Mesenchymal stem cell (in vitro differentiated cells and primary cell): ENCODE results near the gene SUMO2.

Experiments
- DNase-seq: peaks from one replicate; pipeline ENCODE4 v3.0.0-alpha.2; 2013
- H2AFZ ChIP-seq: one replicate; pipeline ENCODE4 v1.6.1; 2013; ENCODE audit warnings: low read depth, mild to moderate bottlenecking, control low read depth, inconsistent platforms, low read length, moderate library complexity
- H2AK5ac ChIP-seq: 2 replicates; pipeline ENCODE4 v1.6.1; 2013; ENCODE audit warnings: low read length, moderate library complexity, mild to moderate bottlenecking, inconsistent platforms; ENCODE audit not compliant: severe bottlenecking
- H2BK120ac ChIP-seq: one replicate; pipeline ENCODE4 v1.6.1; 2013; ENCODE audit warnings: low read depth, mild to moderate bottlenecking, inconsistent platforms, low read length, moderate library complexity
- H2BK12ac ChIP-seq, 2 experiments: one replicate each; pipeline ENCODE4 v1.6.1; 2013; ENCODE audit warnings: inconsistent platforms in 2 of 2, low read length in 2 of 2, mild to moderate bottlenecking in 2 of 2, moderate library complexity in 2 of 2, control low read depth in 1 of 2
- H2BK15ac ChIP-seq: one replicate; pipeline ENCODE4 v1.6.1; 2013; ENCODE audit warnings: mild to moderate bottlenecking, low read depth, inconsistent platforms; ENCODE audit not compliant: poor library complexity, severe bottlenecking
- H2BK5ac ChIP-seq: 2 replicates; pipeline ENCODE4 v1.6.1; 2013; ENCODE audit warnings: low read depth, mild to moderate bottlenecking, low read length, control low read depth, inconsistent platforms; ENCODE audit not compliant: poor library complexity, severe bottlenecking
- H3K14ac ChIP-seq, 2 experiments: one replicate each; pipeline ENCODE4 v1.6.1; 2013; ENCODE audit warnings: inconsistent platforms in 2 of 2, low read length in 2 of 2, control low read depth in 1 of 2, mild to moderate bottlenecking in 1 of 2, moderate library complexity in 1 of 2
- H3K18ac ChIP-seq, 2 experiments: one replicate each; pipeline ENCODE4 v1.6.1; 2013; ENCODE audit warnings: inconsistent platforms in 2 of 2, low read length in 2 of 2, control low read depth in 1 of 2, low read depth in 1 of 2, mild to moderate bottlenecking in 1 of 2
- H3K23ac ChIP-seq, 2 experiments: one replicate each; pipeline ENCODE4 v1.6.1; 2013; ENCODE audit warnings: inconsistent platforms in 2 of 2, low read length in 2 of 2, mild to moderate bottlenecking in 2 of 2, moderate library complexity in 2 of 2, control low read depth in 1 of 2
- H3K27ac ChIP-seq: 2 replicates; pipeline ENCODE4 v1.5.1; 2013; ENCODE audit warnings: mild to moderate bottlenecking, moderate library complexity, low read length, control low read depth, inconsistent platforms; ENCODE audit not compliant: poor library complexity, severe bottlenecking
- H3K27me3 ChIP-seq, 2 experiments: 2 replicates each; pipeline versions ENCODE4 v1.6.1 to v1.7.0; 2013; ENCODE audit warnings: low read length in 2 of 2, mild to moderate bottlenecking in 2 of 2, moderate library complexity in 2 of 2, control low read depth in 1 of 2, inconsistent platforms in 1 of 2; ENCODE audit not compliant: control insufficient read depth in 1 of 2, insufficient read depth in 1 of 2
- H3K36me3 ChIP-seq, 2 experiments: 2 replicates each; pipeline versions ENCODE4 v1.6.1 to v1.7.0; 2013; ENCODE audit warnings: low read length in 2 of 2, control low read depth in 1 of 2, inconsistent platforms in 1 of 2, low read depth in 1 of 2, mild to moderate bottlenecking in 1 of 2; ENCODE audit not compliant: insufficient read depth in 2 of 2, control insufficient read depth in 1 of 2
- H3K4ac ChIP-seq, 2 experiments: one replicate each; pipeline ENCODE4 v1.6.1; 2013; ENCODE audit warnings: inconsistent platforms in 2 of 2, low read length in 2 of 2, mild to moderate bottlenecking in 2 of 2, moderate library complexity in 2 of 2, control low read depth in 1 of 2, low read depth in 1 of 2
- H3K4me1 ChIP-seq: 2 replicates; pipeline ENCODE4 v1.6.1; 2013; ENCODE audit warnings: low read depth, low read length, control low read depth; ENCODE audit not compliant: control insufficient read depth, insufficient read depth
- H3K4me2 ChIP-seq: 2 replicates; pipeline ENCODE4 v1.6.1; 2013; ENCODE audit warnings: low read length, mild to moderate bottlenecking, inconsistent platforms; ENCODE audit not compliant: poor library complexity, severe bottlenecking
- H3K4me3 ChIP-seq, 2 experiments: 2 replicates each; pipeline versions ENCODE4 v1.5.1 to v1.7.0; 2013; ENCODE audit warnings: low read length in 2 of 2, mild to moderate bottlenecking in 2 of 2, control low read depth in 1 of 2, low read depth in 1 of 2; ENCODE audit not compliant: insufficient read depth in 1 of 2
- H3K79me1 ChIP-seq: replicated peaks from 2 replicates; pipeline ENCODE4 v1.6.1; 2013; ENCODE audit warnings: mild to moderate bottlenecking, control low read depth, low read length, inconsistent platforms; ENCODE audit not compliant: poor library complexity, severe bottlenecking
- H3K9ac ChIP-seq: 2 replicates; pipeline ENCODE4 v1.7.0; 2013; ENCODE audit warnings: mild to moderate bottlenecking, low read length, moderate library complexity
- H3K9me3 ChIP-seq: 2 replicates; pipeline ENCODE4 v1.7.0; 2013; ENCODE audit warnings: mild to moderate bottlenecking, low read length; ENCODE audit not compliant: control insufficient read depth
- H4K8ac ChIP-seq: one replicate; pipeline ENCODE4 v1.6.1; 2013; ENCODE audit warnings: inconsistent platforms, mild to moderate bottlenecking, low read length, moderate library complexity
- H4K91ac ChIP-seq: one replicate; pipeline ENCODE4 v1.6.1; 2013; ENCODE audit warnings: mild to moderate bottlenecking, low read length, inconsistent platforms
- WGBS: methylation state at CpG from one replicate; pipeline ENCODE4 v1.1.7; 2013; ENCODE audit warnings: mixed read lengths; 5-methylcytosine and 5-hydroxymethylcytosine counted together

Gene SUMO2

DNA sequence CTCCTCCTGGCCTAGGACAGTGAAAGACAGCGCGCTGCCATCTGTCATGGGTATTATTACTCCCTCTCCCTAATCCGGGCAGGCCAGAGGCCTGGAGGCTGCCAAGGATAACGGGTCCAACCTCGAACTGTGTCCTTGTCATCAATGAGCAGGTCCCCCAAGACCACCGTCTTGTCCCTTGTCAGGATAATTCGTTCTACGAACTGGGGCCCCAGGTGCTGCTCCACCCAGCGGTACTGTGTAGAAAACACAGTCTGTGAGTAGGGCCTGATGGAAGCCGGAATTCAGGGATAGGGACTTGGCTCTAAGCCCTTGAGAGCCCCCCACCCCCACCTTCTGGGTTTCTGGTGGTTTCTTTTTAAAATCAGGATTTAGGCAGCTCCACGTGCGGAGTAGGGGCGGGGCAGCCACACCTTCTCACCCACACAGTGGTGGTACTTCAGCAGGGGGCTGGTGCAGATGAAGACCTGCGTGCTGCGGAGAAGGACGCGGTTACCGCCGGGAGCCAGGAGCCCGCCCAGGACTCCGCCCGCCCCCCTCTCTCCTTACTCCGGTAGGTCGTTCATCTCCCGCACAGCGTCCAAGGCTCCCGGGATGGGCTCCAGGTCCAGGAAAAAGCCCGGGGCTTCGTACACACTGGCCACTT lies 52.0 kb downstream of the SUMO2 start:
- Histone ChIP-seq H2AFZ (no peak overlapping the region), H3K27ac (peak overlapping the region; percentile 79), H3K4me3 (peak overlapping the region; percentile 67 to 82), H4K8ac (peak overlapping the region; percentile 67), H2BK120ac (peak overlapping the region; percentile 65), H3K4ac (peak overlapping the region; percentile 20 to 95), H3K27me3 (no peaks in the 10 kb centered on the region), H3K14ac (no peak overlapping the region), H3K9me3 (no peaks in the 10 kb centered on the region), H4K91ac (peak overlapping the region; percentile 35), H2BK12ac (no peak overlapping the region), H2BK5ac (no peak overlapping the region), H3K4me2 (peak overlapping the region; percentile 83), H3K18ac (peak overlapping the region; percentile 85 to 94), H3K23ac (no peak overlapping the region), H3K4me1 (peaks cover 12% of the 10 kb centered on the region), H3K36me3 (peaks cover 30 to 32% of the 10 kb centered on the region in 2 experiments), H2BK15ac (no peak overlapping the region), H2AK5ac (peak overlapping the region; percentile 7), H3K9ac (peak overlapping the region; percentile 95), H3K79me1 (peaks cover 9% of the 10 kb centered on the region)
- peak; percentile 81 for DNase-seq
- WGBS, result 12% methylated on average over 25 of the region's 29 CpGs

GRCh38 chr17:75130059-75130631 lies 52.6 kb downstream of the SUMO2 start:
- Histone ChIP-seq H2BK12ac (no peak overlapping the region), H2BK5ac (no peak overlapping the region), H3K4me3 (peak overlapping the region in 1 of 2 experiments; percentile 82), H3K14ac (no peak overlapping the region), H3K4me2 (peak overlapping the region; percentile 83), H3K27me3 (no peaks in the 10 kb centered on the region), H3K18ac (peak overlapping the region in 1 of 2 experiments; percentile 6), H4K8ac (peak overlapping the region; percentile 69), H3K23ac (no peak overlapping the region), H2AFZ (no peak overlapping the region), H3K9me3 (no peaks in the 10 kb centered on the region), H3K36me3 (peaks cover 24 to 31% of the 10 kb centered on the region in 2 experiments), H3K27ac (no peak overlapping the region), H3K9ac (peak overlapping the region; percentile 95), H3K4ac (peak overlapping the region in 1 of 2 experiments; percentile 20), H2BK15ac (no peak overlapping the region), H3K79me1 (peaks cover 12% of the 10 kb centered on the region), H3K4me1 (peaks cover 12% of the 10 kb centered on the region), H2BK120ac (no peak overlapping the region), H4K91ac (no peak overlapping the region), H2AK5ac (peak overlapping the region; percentile 7)
- 89% methylated on average over 24 of the region's 24 CpGs for WGBS
- DNase-seq, result no peak

DNA sequence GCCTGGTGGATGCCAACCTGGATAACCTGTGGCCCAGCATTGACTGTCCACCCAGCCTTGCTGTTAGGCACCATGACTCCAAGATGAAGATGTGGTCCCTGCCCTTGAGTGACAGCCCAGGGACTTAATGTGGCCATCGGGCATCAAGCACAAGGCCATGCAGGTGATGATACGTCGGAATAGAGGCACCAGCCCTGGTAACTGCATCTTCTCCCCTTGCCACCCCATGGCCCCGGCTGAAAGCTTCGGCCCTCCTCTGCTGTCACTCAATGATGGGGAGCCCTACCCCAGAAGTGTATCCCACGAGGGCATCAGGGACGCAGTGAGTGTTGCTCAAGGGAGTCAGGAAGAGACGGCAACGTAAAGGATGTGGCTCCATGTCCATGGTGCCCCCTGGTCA lies 53.2 kb downstream of the SUMO2 start:
- 99% methylated on average over 9 of the region's 9 CpGs for WGBS
- Histone ChIP-seq H4K91ac (no peak overlapping the region), H3K4me3 (no peak overlapping the region), H3K27me3 (no peaks in the 10 kb centered on the region), H3K4me1 (peaks cover 17% of the 10 kb centered on the region), H4K8ac (no peak overlapping the region), H3K23ac (no peak overlapping the region), H3K36me3 (peaks cover 19 to 35% of the 10 kb centered on the region in 2 experiments), H3K4ac (no peak overlapping the region), H3K79me1 (peaks cover 17% of the 10 kb centered on the region), H2AFZ (no peak overlapping the region), H2AK5ac (no peak overlapping the region), H3K27ac (no peak overlapping the region), H3K14ac (no peak overlapping the region), H3K9me3 (no peaks in the 10 kb centered on the region), H3K4me2 (no peak overlapping the region), H2BK120ac (no peak overlapping the region), H3K9ac (no peak overlapping the region), H2BK15ac (no peak overlapping the region), H3K18ac (no peak overlapping the region), H2BK5ac (no peak overlapping the region), H2BK12ac (no peak overlapping the region)
- no peak for DNase-seq

GRCh38 chr17:75128694-75129505 lies 53.9 kb downstream of the SUMO2 start:
- H3K27me3 ChIP-seq, result no peaks in the 10 kb centered on the region
- 97% methylated on average over 33 of the region's 33 CpGs for WGBS
- H2BK15ac ChIP-seq, result peak overlapping the region; percentile 21
- H2BK5ac ChIP-seq, result no peak overlapping the region
- H2AK5ac ChIP-seq, result no peak overlapping the region
- H3K18ac ChIP-seq, result no peak overlapping the region
- no peak overlapping the region for H2BK120ac ChIP-seq
- H3K9ac ChIP-seq, result no peak overlapping the region
- no peak for DNase-seq
- H3K4ac ChIP-seq, result no peak overlapping the region
- H3K23ac ChIP-seq, result no peak overlapping the region
- H3K4me2 ChIP-seq, result no peak overlapping the region
- H3K79me1 ChIP-seq, result peaks cover 24% of the 10 kb centered on the region
- H3K4me1 ChIP-seq, result peaks cover 24% of the 10 kb centered on the region
- peaks cover 18 to 39% of the 10 kb centered on the region in 2 experiments for H3K36me3 ChIP-seq
- no peak overlapping the region for H3K27ac ChIP-seq
- H4K91ac ChIP-seq, result no peak overlapping the region
- no peaks in the 10 kb centered on the region for H3K9me3 ChIP-seq
- H3K14ac ChIP-seq, result no peak overlapping the region
- H2AFZ ChIP-seq, result no peak overlapping the region
- no peak overlapping the region for H4K8ac ChIP-seq
- no peak overlapping the region for H3K4me3 ChIP-seq
- no peak overlapping the region for H2BK12ac ChIP-seq
